ENCODE results near the gene SLC6A7. TPM values are rescaled to one million over a fixed set of nuclear protein-coding genes. Genes with fewer than 3 reads are reported as not detected.

The SLC6A7 gene
- total RNA-seq, 1 experiment from 2014 or later, result 0.04 TPM

DNA sequence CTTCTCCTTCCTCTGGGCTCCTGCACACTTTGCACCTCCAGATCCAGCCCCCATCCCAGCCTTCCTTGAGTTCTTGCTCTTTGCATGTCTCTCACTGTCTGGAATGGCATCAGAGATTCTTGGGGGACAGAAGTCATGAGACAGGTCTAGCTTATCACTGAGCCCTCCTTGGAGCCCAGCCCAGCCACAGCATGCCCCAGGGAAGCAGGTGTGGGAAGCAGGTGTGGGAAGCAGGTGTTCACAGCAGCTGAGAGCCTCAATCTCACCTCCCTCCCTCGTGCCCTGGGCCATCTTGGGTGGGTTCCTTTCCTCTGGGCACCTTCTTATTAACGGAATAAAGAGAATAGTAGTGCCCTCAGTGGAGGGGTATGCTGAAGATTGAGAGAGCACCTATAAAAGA is 27.2 kb downstream of the SLC6A7 start:
- H3K9me3 Mint-ChIP-seq, result no peaks in the 10 kb centered on the region
- ChIA-PET POLR2A (no interaction called here), CTCF (interaction anchor here (2.2 to 2.4 kb wide), 2 partner anchors 10 to 55 kb away, joined by 11 to 20 read pairs; no protein-coding TSS in a partner anchor)
- DNase-seq (ENCODE audit: low spot score) (no peak), ATAC-seq (no peak)
- peaks cover 7% of the 10 kb centered on the region for H3K4me1 Mint-ChIP-seq
- TF ChIP-seq, protein P1, sequence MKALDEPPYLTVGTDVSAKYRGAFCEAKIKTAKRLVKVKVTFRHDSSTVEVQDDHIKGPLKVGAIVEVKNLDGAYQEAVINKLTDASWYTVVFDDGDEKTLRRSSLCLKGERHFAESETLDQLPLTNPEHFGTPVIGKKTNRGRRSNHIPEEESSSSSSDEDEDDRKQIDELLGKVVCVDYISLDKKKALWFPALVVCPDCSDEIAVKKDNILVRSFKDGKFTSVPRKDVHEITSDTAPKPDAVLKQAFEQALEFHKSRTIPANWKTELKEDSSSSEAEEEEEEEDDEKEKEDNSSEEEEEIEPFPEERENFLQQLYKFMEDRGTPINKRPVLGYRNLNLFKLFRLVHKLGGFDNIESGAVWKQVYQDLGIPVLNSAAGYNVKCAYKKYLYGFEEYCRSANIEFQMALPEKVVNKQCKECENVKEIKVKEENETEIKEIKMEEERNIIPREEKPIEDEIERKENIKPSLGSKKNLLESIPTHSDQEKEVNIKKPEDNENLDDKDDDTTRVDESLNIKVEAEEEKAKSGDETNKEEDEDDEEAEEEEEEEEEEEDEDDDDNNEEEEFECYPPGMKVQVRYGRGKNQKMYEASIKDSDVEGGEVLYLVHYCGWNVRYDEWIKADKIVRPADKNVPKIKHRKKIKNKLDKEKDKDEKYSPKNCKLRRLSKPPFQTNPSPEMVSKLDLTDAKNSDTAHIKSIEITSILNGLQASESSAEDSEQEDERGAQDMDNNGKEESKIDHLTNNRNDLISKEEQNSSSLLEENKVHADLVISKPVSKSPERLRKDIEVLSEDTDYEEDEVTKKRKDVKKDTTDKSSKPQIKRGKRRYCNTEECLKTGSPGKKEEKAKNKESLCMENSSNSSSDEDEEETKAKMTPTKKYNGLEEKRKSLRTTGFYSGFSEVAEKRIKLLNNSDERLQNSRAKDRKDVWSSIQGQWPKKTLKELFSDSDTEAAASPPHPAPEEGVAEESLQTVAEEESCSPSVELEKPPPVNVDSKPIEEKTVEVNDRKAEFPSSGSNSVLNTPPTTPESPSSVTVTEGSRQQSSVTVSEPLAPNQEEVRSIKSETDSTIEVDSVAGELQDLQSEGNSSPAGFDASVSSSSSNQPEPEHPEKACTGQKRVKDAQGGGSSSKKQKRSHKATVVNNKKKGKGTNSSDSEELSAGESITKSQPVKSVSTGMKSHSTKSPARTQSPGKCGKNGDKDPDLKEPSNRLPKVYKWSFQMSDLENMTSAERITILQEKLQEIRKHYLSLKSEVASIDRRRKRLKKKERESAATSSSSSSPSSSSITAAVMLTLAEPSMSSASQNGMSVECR (CRISPR knock-in tag; IDR thresholded peaks at IDR 0.05; ENCODE audit: borderline replicate concordance), result no peak
- no peak for TF ChIP-seq ZBTB21 (CRISPR knock-in tag; IDR thresholded peaks at IDR 0.05; ENCODE audit: borderline replicate concordance)
- H3K27ac Mint-ChIP-seq, result no peak overlapping the region
- no peak overlapping the region for H3K4me3 Mint-ChIP-seq
- no peaks in the 10 kb centered on the region for H3K36me3 Mint-ChIP-seq
- H3K27me3 Mint-ChIP-seq (ENCODE audit: low read depth), result peaks cover 9% of the 10 kb centered on the region

DNA sequence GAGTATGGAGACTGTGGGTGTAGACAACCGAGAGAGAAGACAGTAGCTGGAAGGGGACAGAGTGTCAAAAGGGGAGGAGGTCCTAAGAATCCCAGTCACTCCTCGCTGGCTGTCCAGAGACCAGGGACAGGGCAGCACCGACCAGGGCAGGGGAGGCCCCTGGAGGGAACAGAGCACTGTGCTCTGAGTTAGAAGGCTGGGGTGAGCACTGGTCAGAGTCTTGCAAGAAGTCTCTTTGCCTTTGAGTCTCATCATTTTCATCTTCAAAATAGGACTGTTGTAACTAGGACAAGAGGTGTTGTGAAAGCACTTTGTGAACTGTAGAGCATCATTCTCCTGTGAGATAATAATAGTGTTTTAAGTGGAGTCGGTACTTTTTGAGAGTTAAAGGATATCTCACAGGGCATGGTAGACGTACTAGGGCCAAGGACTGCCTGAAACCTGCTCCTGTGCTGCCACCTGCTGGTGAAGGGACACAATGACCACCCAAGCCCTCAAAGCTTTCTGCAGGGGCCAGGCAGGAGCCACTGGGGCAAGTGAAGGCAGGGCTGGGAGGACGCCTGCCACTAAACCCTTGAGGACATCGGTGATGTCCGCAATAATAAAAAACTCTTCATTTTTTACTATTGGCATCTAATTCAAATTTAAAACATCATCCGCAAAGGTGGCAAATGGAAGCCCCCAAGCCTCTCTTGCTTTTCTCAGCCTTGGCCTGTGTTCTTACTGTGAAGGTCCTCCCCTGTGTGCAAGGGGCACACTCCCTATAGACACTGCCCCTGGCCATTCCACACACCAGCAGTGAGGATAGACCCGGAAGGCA is 28.2 kb downstream of the SLC6A7 start:
- no peaks in the 10 kb centered on the region for H3K36me3 Mint-ChIP-seq
- ChIA-PET POLR2A (no interaction called here), CTCF (interaction anchor here (0.6 to 2.9 kb wide), 35 partner anchors 8 to 932 kb away, joined by 3 to 20 read pairs (median 4); partner anchors contain the start of genes CDX1 and PDGFRB)
- H3K4me1 Mint-ChIP-seq, result 0 out of 2 replicates have a peak, but pooled peaks cover 2% of the 10 kb centered on the region
- no peak overlapping the region for H3K4me3 Mint-ChIP-seq
- TF ChIP-seq, protein P2, sequence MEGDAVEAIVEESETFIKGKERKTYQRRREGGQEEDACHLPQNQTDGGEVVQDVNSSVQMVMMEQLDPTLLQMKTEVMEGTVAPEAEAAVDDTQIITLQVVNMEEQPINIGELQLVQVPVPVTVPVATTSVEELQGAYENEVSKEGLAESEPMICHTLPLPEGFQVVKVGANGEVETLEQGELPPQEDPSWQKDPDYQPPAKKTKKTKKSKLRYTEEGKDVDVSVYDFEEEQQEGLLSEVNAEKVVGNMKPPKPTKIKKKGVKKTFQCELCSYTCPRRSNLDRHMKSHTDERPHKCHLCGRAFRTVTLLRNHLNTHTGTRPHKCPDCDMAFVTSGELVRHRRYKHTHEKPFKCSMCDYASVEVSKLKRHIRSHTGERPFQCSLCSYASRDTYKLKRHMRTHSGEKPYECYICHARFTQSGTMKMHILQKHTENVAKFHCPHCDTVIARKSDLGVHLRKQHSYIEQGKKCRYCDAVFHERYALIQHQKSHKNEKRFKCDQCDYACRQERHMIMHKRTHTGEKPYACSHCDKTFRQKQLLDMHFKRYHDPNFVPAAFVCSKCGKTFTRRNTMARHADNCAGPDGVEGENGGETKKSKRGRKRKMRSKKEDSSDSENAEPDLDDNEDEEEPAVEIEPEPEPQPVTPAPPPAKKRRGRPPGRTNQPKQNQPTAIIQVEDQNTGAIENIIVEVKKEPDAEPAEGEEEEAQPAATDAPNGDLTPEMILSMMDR (IDR thresholded peaks at IDR 0.05), result peak; percentile 87
- TF ChIP-seq, protein P1 (CRISPR knock-in tag; IDR thresholded peaks at IDR 0.05; ENCODE audit: borderline replicate concordance), result no peak
- TF ChIP-seq CBFB (CRISPR knock-in tag; IDR thresholded peaks at IDR 0.05; ENCODE audit: low read depth) (no peak), IRF2 (CRISPR knock-in tag; IDR thresholded peaks at IDR 0.05; ENCODE audit: borderline replicate concordance, low read depth) (no peak)
- TF ChIP-seq, protein P3, sequence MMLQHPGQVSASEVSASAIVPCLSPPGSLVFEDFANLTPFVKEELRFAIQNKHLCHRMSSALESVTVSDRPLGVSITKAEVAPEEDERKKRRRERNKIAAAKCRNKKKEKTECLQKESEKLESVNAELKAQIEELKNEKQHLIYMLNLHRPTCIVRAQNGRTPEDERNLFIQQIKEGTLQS (CRISPR knock-in tag; conservative IDR thresholded peaks at IDR 0.05), result no peak
- peak; percentile 92 for ATAC-seq
- no peaks in the 10 kb centered on the region for H3K9me3 Mint-ChIP-seq
- H3K27me3 Mint-ChIP-seq (ENCODE audit: low read depth), result peaks cover 9% of the 10 kb centered on the region
- H3K27ac Mint-ChIP-seq, result no peak overlapping the region
- peak; percentile 90 for DNase-seq (ENCODE audit: low spot score)

DNA sequence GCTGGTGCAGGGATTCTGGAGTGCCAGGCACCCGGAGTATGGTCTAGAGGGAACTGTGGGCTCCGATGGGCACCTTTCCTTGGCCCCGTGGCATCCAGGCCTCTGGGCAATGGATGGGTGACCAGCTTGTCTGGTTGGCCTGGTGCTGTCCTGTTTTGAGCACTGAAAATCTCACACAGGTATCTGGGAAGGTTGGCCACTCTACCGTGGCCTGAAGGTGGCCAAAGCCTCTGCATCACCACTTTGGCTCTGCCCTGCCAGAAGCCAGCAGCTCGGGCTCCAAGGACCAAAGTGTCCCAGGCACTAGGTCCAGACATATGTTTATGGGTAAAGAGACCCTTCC is 28.8 kb downstream of the SLC6A7 start:
- H3K4me1 Mint-ChIP-seq, result 0 out of 2 replicates have a peak, but pooled peaks cover 2% of the 10 kb centered on the region
- no peak overlapping the region for H3K27ac Mint-ChIP-seq
- ChIA-PET POLR2A (no interaction called here), CTCF (interaction anchor here (0.6 to 2.9 kb wide), 40 partner anchors 9 to 932 kb away, joined by 3 to 20 read pairs (median 4); partner anchors contain the start of genes CDX1 and PDGFRB)
- DNase-seq (ENCODE audit: low spot score) (no peak), ATAC-seq (no peak)
- peaks cover 9% of the 10 kb centered on the region for H3K27me3 Mint-ChIP-seq (ENCODE audit: low read depth)
- no peak overlapping the region for H3K4me3 Mint-ChIP-seq
- no peaks in the 10 kb centered on the region for H3K9me3 Mint-ChIP-seq
- H3K36me3 Mint-ChIP-seq, result no peaks in the 10 kb centered on the region
- no peak for TF ChIP-seq ESRRA (CRISPR knock-in tag; IDR thresholded peaks at IDR 0.05; ENCODE audit: borderline replicate concordance)
- TF ChIP-seq, protein P4, sequence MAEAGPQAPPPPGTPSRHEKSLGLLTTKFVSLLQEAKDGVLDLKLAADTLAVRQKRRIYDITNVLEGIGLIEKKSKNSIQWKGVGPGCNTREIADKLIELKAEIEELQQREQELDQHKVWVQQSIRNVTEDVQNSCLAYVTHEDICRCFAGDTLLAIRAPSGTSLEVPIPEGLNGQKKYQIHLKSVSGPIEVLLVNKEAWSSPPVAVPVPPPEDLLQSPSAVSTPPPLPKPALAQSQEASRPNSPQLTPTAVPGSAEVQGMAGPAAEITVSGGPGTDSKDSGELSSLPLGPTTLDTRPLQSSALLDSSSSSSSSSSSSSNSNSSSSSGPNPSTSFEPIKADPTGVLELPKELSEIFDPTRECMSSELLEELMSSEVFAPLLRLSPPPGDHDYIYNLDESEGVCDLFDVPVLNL (CRISPR knock-in tag; IDR thresholded peaks at IDR 0.05; ENCODE audit: borderline replicate concordance, low read depth), result no peak
- TF ChIP-seq, protein P5, sequence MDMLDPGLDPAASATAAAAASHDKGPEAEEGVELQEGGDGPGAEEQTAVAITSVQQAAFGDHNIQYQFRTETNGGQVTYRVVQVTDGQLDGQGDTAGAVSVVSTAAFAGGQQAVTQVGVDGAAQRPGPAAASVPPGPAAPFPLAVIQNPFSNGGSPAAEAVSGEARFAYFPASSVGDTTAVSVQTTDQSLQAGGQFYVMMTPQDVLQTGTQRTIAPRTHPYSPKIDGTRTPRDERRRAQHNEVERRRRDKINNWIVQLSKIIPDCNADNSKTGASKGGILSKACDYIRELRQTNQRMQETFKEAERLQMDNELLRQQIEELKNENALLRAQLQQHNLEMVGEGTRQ (CRISPR knock-in tag; IDR thresholded peaks at IDR 0.05), result no peak
- TF ChIP-seq PRRX2 (CRISPR knock-in tag; IDR thresholded peaks at IDR 0.05), result no peak
- TF ChIP-seq, protein P6, sequence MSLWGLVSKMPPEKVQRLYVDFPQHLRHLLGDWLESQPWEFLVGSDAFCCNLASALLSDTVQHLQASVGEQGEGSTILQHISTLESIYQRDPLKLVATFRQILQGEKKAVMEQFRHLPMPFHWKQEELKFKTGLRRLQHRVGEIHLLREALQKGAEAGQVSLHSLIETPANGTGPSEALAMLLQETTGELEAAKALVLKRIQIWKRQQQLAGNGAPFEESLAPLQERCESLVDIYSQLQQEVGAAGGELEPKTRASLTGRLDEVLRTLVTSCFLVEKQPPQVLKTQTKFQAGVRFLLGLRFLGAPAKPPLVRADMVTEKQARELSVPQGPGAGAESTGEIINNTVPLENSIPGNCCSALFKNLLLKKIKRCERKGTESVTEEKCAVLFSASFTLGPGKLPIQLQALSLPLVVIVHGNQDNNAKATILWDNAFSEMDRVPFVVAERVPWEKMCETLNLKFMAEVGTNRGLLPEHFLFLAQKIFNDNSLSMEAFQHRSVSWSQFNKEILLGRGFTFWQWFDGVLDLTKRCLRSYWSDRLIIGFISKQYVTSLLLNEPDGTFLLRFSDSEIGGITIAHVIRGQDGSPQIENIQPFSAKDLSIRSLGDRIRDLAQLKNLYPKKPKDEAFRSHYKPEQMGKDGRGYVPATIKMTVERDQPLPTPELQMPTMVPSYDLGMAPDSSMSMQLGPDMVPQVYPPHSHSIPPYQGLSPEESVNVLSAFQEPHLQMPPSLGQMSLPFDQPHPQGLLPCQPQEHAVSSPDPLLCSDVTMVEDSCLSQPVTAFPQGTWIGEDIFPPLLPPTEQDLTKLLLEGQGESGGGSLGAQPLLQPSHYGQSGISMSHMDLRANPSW (CRISPR knock-in tag; conservative IDR thresholded peaks at IDR 0.05; ENCODE audit: low read depth), result no peak

Measured in WTC11 (cell line).